Nephron (organoid): Measurements from ENCODE around the gene TMEM141.

Experiments
- H3K27ac Mint-ChIP-seq, 3 experiments: 2 replicates each; pipeline ENCODE4 v1.8.0; 2020; ENCODE audit warnings: mixed read lengths in 3 of 3, mild to moderate bottlenecking in 2 of 3, moderate library complexity in 1 of 3
- H3K27me3 Mint-ChIP-seq: 2 replicates; pipeline ENCODE4 v1.8.0; 2021; ENCODE audit warnings: low read depth, mild to moderate bottlenecking, moderate library complexity, mixed read lengths
- H3K36me3 Mint-ChIP-seq: 2 replicates; pipeline ENCODE4 v1.8.0; 2020; ENCODE audit warnings: low read depth, mixed read lengths
- H3K4me1 Mint-ChIP-seq: 2 replicates; pipeline ENCODE4 v1.8.0; 2020; ENCODE audit warnings: mixed read lengths
- H3K4me3 Mint-ChIP-seq, 3 experiments: 2 replicates each; pipeline ENCODE4 v1.8.0; 2020; ENCODE audit warnings: mild to moderate bottlenecking in 3 of 3, mixed read lengths in 3 of 3, moderate library complexity in 2 of 3
- H3K9me3 Mint-ChIP-seq: 2 replicates; pipeline ENCODE4 v1.8.0; 2020; ENCODE audit warnings: mixed read lengths
- TF ChIP-seq, protein P1 (sequence below), 3 experiments: fragments of 200-600 bp; sonication (generic); IDR thresholded peaks; one replicate each; pipeline ENCODE4 v1.5.0; 2021; ENCODE audit warnings: antibody characterized with exemption in 3 of 3; ENCODE audit not compliant: unreplicated experiment in 3 of 3

TMEM141 gene

DNA sequence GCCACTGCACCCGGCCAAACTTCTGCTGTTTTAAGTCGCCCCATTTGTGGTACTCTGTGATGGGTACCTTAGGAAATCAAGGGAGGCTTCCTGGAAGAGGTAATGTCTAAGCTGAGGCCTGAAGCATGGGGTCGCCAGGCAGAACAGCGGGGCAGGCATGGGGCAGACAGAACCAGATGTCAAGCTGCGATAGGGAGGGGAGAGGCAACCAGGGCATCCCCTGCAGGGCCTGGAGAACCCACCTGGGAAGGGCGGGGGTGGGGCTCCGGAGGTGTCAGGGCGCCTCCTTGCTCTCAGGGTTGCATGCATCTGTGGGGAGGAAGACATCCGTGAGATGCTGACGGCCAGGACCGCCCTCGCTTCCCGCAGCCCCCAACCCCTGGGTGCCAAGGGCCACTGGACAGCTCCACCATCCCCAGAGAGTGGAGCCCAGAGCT is 29.6 kb upstream of the TMEM141 start:
- Mint-ChIP-seq H3K9me3 (no peaks in the 10 kb centered on the region), H3K4me1 (peaks cover 6% of the 10 kb centered on the region), H3K4me3 (no peak overlapping the region), H3K27me3 (peaks cover 6% of the 10 kb centered on the region), H3K27ac (no peak overlapping the region), H3K36me3 (no peaks in the 10 kb centered on the region)
- TF ChIP-seq, protein P1, sequence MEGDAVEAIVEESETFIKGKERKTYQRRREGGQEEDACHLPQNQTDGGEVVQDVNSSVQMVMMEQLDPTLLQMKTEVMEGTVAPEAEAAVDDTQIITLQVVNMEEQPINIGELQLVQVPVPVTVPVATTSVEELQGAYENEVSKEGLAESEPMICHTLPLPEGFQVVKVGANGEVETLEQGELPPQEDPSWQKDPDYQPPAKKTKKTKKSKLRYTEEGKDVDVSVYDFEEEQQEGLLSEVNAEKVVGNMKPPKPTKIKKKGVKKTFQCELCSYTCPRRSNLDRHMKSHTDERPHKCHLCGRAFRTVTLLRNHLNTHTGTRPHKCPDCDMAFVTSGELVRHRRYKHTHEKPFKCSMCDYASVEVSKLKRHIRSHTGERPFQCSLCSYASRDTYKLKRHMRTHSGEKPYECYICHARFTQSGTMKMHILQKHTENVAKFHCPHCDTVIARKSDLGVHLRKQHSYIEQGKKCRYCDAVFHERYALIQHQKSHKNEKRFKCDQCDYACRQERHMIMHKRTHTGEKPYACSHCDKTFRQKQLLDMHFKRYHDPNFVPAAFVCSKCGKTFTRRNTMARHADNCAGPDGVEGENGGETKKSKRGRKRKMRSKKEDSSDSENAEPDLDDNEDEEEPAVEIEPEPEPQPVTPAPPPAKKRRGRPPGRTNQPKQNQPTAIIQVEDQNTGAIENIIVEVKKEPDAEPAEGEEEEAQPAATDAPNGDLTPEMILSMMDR (IDR thresholded peaks at IDR 0.05; ENCODE audit: unreplicated experiment in 3 of 3), result no peak

DNA sequence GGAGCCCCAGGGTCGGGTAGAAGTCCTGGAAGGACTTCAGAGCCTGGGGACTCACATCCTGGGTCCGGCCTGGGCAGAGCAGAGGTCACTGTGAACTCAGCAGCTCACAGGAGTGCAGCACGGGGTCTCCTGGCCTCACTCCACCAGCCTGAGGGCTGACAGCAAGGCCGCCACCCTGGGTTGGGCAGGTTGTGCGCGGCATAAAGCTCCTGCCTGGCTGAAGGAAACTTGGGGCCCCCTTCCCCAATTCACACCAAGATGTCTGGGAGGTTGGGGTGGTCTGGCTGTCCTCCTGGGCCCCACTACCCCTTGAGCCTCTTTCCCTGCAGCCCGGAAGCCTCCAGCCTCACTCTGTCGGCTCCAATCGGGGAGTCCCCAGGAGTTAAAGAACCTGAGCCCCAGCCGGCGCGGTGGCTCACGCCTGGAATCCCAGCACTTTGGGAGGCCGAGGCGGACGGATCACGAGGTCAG is 28.9 kb upstream of the TMEM141 start:
- no peaks in the 10 kb centered on the region for H3K36me3 Mint-ChIP-seq
- no peak overlapping the region for H3K27ac Mint-ChIP-seq
- TF ChIP-seq, protein P1 (IDR thresholded peaks at IDR 0.05; ENCODE audit: unreplicated experiment in 3 of 3), result no peak
- peaks cover 9% of the 10 kb centered on the region for H3K27me3 Mint-ChIP-seq
- no peaks in the 10 kb centered on the region for H3K9me3 Mint-ChIP-seq
- no peak overlapping the region for H3K4me3 Mint-ChIP-seq
- H3K4me1 Mint-ChIP-seq, result peaks cover 11% of the 10 kb centered on the region

DNA sequence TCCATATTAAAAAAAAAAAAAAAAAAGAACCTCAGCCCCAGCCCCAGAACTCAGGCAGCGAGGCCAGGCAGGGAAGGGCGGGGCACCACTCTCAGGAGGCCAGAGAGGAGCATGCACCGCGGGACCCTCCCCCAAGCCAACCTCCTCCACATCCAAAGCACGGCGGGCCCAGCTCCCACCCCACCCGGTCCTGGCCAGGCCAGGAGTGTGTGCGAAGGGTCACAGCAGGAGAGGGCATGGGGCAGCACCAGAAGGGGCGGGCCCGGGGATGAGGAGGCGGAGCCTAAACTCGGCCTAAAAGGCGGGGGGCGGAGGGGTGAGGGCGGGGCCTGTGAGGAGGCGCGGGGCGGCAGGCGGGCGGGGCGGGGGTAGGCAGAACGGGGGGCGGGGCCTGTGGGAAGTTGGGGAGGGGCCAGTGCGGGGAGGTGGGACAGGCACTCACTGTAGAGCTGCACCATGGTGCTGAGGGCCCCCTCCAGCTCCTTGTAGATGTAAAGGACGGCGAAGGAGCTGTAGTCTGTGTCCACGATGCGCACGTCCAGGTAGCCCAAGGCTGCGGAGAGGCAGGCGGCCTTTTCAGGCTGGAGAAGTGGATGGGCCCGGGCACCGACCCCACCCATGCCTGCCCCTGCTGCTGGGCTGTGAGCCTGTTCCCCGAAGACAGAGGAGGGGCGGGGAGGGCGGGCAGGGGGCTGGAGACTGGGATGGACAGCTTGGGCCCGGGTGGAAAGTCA is 28.1 kb upstream of the TMEM141 start:
- H3K36me3 Mint-ChIP-seq, result no peaks in the 10 kb centered on the region
- H3K27ac Mint-ChIP-seq, result no peak overlapping the region
- peaks cover 11% of the 10 kb centered on the region for H3K4me1 Mint-ChIP-seq
- no peak overlapping the region for H3K4me3 Mint-ChIP-seq
- TF ChIP-seq, protein P1 (IDR thresholded peaks at IDR 0.05; ENCODE audit: unreplicated experiment in 3 of 3), result no peak
- H3K9me3 Mint-ChIP-seq, result no peaks in the 10 kb centered on the region
- peaks cover 15% of the 10 kb centered on the region for H3K27me3 Mint-ChIP-seq

DNA sequence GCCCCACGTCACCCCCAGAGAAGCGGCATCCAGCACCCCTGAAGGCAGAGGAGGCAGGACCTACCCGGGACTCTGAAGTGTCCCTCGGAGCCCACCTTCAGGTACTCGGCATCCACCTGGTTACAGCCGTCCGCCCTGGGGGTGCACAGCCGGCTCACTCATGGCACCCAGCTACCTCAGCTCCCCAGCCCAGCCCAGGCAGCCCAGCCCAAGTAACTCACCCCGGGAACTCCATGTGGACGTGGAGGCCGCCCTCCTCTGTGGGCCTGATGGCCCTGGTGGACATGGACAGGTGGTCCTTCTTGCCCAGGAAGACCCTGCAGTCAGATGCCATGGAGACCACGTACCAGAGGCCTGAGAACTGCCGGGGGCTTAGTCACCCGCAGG is 27.5 kb upstream of the TMEM141 start:
- Mint-ChIP-seq H3K9me3 (no peaks in the 10 kb centered on the region), H3K27me3 (peaks cover 15% of the 10 kb centered on the region), H3K4me3 (no peak overlapping the region), H3K36me3 (no peaks in the 10 kb centered on the region), H3K4me1 (peaks cover 11% of the 10 kb centered on the region), H3K27ac (no peak overlapping the region)
- TF ChIP-seq, protein P1 (IDR thresholded peaks at IDR 0.05; ENCODE audit: unreplicated experiment in 3 of 3), result no peak

DNA sequence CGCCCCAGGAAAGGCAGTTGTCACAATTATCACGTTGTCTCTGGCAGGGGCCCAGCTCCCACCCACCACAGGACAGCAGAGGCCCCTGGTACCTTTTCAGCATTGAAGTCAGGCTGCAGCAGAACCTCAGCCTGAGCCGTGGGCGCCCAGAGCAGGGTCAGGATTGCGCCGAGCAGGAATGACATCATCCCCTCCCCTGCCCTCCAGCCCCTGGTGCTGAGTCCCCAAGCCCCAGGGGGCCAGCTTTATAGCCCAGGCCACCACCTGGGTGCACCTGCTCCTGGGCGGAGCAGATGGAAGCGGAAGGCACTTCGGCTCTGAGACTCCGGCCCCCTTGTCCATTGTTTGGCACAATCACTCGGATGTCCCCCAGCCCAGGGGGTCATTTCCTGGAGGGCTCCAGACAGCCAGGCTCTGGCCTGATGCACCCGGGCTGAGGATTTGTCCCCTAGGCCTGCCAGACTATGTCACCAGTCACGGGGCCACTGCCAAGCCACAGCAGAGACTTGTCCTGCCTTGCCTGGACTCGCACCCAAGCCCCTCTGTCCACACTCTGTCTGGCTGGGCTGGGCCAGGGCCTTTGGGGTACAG is 26.7 kb upstream of the TMEM141 start, which contains the start of gene LCN15:
LCN15 (minus strand) TSS at position 218 of the 591 bp plus-strand sequence; CDS start at position 188, 30 bp downstream.
- peaks cover 15% of the 10 kb centered on the region for H3K27me3 Mint-ChIP-seq
- no peak within 1 kb of the TSS for H3K4me3 Mint-ChIP-seq
- TF ChIP-seq, protein P1 (IDR thresholded peaks at IDR 0.05; ENCODE audit: unreplicated experiment in 3 of 3), result no peak
- H3K36me3 Mint-ChIP-seq, result no peaks in the 10 kb centered on the region
- H3K9me3 Mint-ChIP-seq, result no peaks in the 10 kb centered on the region
- H3K4me1 Mint-ChIP-seq, result peaks cover 11% of the 10 kb centered on the region
- H3K27ac Mint-ChIP-seq, result no peak within 1 kb of the TSS
